Esophagus (tissue), 2 donors: ENCODE measurements around the gene MYO7B. TPM values are rescaled to one million over a fixed set of nuclear protein-coding genes. Genes with fewer than 3 reads are reported as not detected.

Source experiments
- H3K27ac ChIP-seq, 2 donors: one replicate each; pipeline ENCODE4 v1.5.1; 2013; ENCODE audit warnings: low read depth in 2 of 2, mild to moderate bottlenecking in 2 of 2, inconsistent platforms in 1 of 2, low read length in 1 of 2, moderate library complexity in 1 of 2
- H3K27me3 ChIP-seq, 2 donors: one replicate each; pipeline ENCODE4 v1.6.1; 2013; ENCODE audit warnings: low read length in 2 of 2, control low read depth in 1 of 2, mild to moderate bottlenecking in 1 of 2; ENCODE audit not compliant: insufficient read depth in 2 of 2, control insufficient read depth in 1 of 2
- H3K36me3 ChIP-seq, 2 donors: one replicate each; pipeline ENCODE4 v1.6.1; 2013; ENCODE audit warnings: low read length in 1 of 2; ENCODE audit not compliant: control insufficient read depth in 2 of 2, insufficient read depth in 2 of 2
- H3K4me1 ChIP-seq, 2 donors: one replicate each; pipeline ENCODE4 v1.6.1; 2013; ENCODE audit warnings: low read length in 1 of 2; ENCODE audit not compliant: control insufficient read depth in 2 of 2, insufficient read depth in 2 of 2
- H3K4me3 ChIP-seq, 2 donors: one replicate each; pipeline ENCODE4 v1.5.1; 2013; ENCODE audit warnings: low read length in 2 of 2, mild to moderate bottlenecking in 2 of 2, low read depth in 1 of 2, moderate library complexity in 1 of 2
- H3K9me3 ChIP-seq, 2 donors: one replicate each; pipeline ENCODE4 v1.6.1; 2013; ENCODE audit warnings: mild to moderate bottlenecking in 2 of 2, low read depth in 1 of 2, low read length in 1 of 2, moderate library complexity in 1 of 2; ENCODE audit not compliant: control insufficient read depth in 2 of 2, insufficient read depth in 1 of 2
- WGBS, 2 donors: extraction: QIAGEN DNeasy Blood & Tissue Kit; methylation state at CpG; one replicate each; pipeline ENCODE4 v1.1.7; 2013; 5-methylcytosine and 5-hydroxymethylcytosine counted together
- polyA plus RNA-seq, 2 donors: library from polyadenylated mRNA; stranded (reverse); fragments of 200-250 nt; gene quantifications; one replicate each; pipeline ENCODE4 v1.2.3, GENCODE V29; 2013
- donor health status: healthy with polysubstance abuse.
- donor health status: Bipolar disorder and iron deficiency.

MYO7B gene
- polyA plus RNA-seq, 2 donors = 0.09 to 0.20 TPM

DNA sequence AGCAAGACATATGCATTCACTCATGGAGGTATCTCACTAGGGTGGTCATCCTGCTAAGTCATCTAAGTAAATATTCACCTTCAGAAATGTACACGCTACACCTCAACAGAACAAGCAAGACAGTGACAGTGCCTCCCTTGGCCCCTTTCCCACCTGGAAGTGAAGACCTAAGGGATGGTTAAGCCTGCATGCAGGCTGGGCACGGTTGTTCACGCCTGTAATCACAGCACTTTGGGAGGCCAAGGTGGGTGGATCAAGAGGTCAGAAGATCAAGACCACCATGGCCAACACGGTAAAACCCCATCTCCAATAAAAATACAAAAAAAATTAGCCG is 135.4 kb downstream of the MYO7B start:
- Histone ChIP-seq H3K4me1 (peaks cover 2 to 5% of the 10 kb centered on the region in 2 donors), H3K27me3 (no peaks in the 10 kb centered on the region), H3K9me3 (no peaks in the 10 kb centered on the region), H3K36me3 (no peaks in the 10 kb centered on the region), H3K4me3 (no peak overlapping the region), H3K27ac (peak overlapping the region in 1 of 2 donors; percentile 31)
- WGBS, 2 donors = 70 to 75% methylated on average over 5 of the region's 5 CpGs

GRCh38 chr2:127671557-127672302 is 136.2 kb downstream of the MYO7B start:
- Histone ChIP-seq H3K27ac (peak overlapping the region; percentile 32 to 45), H3K27me3 (no peaks in the 10 kb centered on the region), H3K4me3 (peak overlapping the region in 1 of 2 donors; percentile 5), H3K9me3 (no peaks in the 10 kb centered on the region), H3K36me3 (no peaks in the 10 kb centered on the region), H3K4me1 (peaks cover 2 to 5% of the 10 kb centered on the region in 2 donors)
- WGBS, 2 donors = 73 to 78% methylated on average over 14 of the region's 14 CpGs

- H3K4me1 ChIP-seq = peaks cover 2 to 5% of the 10 kb centered on the region in 2 donors
- peak overlapping the region in 1 of 2 donors; percentile 47 for H3K4me3 ChIP-seq
- no peaks in the 10 kb centered on the region for H3K9me3 ChIP-seq
- H3K27ac ChIP-seq = peak overlapping the region; percentile 79 to 84
- WGBS, 2 donors = 65 to 70% methylated on average over 20 of the region's 20 CpGs
- H3K27me3 ChIP-seq = no peaks in the 10 kb centered on the region
- no peaks in the 10 kb centered on the region for H3K36me3 ChIP-seq
These were observed 137.1 kb downstream of the MYO7B start for GRCh38 chr2:127672341-127673224.

GRCh38 chr2:127673291-127674069 is 138.0 kb downstream of the MYO7B start:
- H3K27me3 ChIP-seq = no peaks in the 10 kb centered on the region
- H3K9me3 ChIP-seq = no peaks in the 10 kb centered on the region
- 68 to 75% methylated on average over 17 of the region's 17 CpGs for WGBS, 2 donors
- no peaks in the 10 kb centered on the region for H3K36me3 ChIP-seq
- H3K4me3 ChIP-seq = peak overlapping the region; percentile 47 to 56
- H3K27ac ChIP-seq = peak overlapping the region; percentile 79 to 84
- peaks cover 2 to 5% of the 10 kb centered on the region in 2 donors for H3K4me1 ChIP-seq

DNA sequence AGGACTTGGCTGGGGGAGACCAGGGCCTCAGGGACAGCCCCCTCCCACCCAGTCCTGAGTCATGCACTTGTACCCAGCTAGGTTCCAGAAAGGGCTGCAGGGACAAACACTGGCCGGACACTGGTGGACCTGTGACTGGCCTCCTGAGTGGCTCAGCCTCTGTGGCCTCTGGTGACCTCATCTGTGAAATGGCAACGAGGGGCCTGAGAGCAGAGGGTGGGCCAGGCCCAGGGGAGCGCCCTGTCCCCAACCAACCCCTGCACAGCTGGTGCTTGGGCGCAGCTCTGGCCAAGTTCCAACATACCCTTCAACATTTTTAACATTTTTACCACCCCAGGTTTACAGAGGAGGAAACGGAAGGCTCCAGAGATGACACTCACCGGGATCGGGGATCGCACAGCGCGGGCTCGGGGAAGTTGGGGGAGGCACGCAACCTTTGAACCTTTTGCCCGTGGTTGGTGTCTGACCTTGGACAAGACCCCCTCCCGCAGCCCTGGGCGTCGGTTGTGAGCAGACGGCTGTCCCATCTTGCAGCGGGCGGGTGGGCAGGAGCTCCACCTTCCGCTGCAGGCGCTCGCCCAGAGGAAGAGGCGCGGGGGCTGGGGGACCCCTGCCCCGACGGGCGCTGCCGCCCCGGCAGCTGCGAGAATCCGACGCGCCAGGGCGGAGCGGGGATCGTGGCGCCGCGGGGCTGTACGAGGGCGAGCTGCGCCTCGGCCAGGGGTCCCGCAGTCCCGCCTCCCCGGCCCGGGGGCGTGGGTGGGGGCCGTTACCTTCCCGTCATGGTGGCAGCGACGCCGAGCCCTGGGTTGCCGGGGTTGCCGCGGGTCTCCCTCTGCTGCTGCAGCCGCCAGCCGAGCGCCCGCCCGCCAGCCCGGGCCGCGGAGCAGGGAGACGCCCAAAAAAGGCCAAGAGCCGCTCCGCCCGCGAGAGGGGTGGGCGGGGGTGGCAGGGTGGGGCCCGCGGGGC is 139.0 kb downstream of the MYO7B start:
- no peaks in the 10 kb centered on the region for H3K36me3 ChIP-seq
- H3K4me3 ChIP-seq = peak overlapping the region; percentile 47 to 56
- no peaks in the 10 kb centered on the region for H3K9me3 ChIP-seq
- H3K4me1 ChIP-seq = peaks cover 2 to 5% of the 10 kb centered on the region in 2 donors
- H3K27ac ChIP-seq = peak overlapping the region; percentile 79 to 84
- H3K27me3 ChIP-seq = no peaks in the 10 kb centered on the region
- 5 to 6% methylated on average over 68 to 72 of the region's 72 CpGs for WGBS, 2 donors

- H3K4me1 ChIP-seq = peaks cover 2 to 5% of the 10 kb centered on the region in 2 donors
- H3K9me3 ChIP-seq = no peaks in the 10 kb centered on the region
- H3K36me3 ChIP-seq = no peaks in the 10 kb centered on the region
- H3K27me3 ChIP-seq = no peaks in the 10 kb centered on the region
- peak within 1 kb of the TSS; percentile 47 to 56 for H3K4me3 ChIP-seq
- 5% methylated on average over 43 to 56 of the region's 56 CpGs for WGBS, 2 donors
- H3K27ac ChIP-seq = peak within 1 kb of the TSS; percentile 84
These were observed 140.1 kb downstream of the MYO7B start, which contains the start of gene LIMS2 for GRCh38 chr2:127675331-127676261. Gene LIMS2 (minus strand): TSS chr2:127675530. CDS start chr2:127675024, 506 bp downstream.

- Histone ChIP-seq H3K36me3 (no peaks in the 10 kb centered on the region), H3K9me3 (no peaks in the 10 kb centered on the region), H3K27me3 (no peaks in the 10 kb centered on the region), H3K4me1 (peaks cover 0 to 5% of the 10 kb centered on the region in 2 donors), H3K4me3 (no peak overlapping the region), H3K27ac (no peak overlapping the region)
- WGBS, 2 donors = 79 to 91% methylated on average over 2 of the region's 2 CpGs
These were observed 141.4 kb downstream of the MYO7B start for GRCh38 chr2:127676906-127677305.

- 75 to 83% methylated on average over 10 of the region's 10 CpGs for whole genome bisulfite sequencing, 2 donors
- Histone ChIP-seq H3K27me3 (no peaks in the 10 kb centered on the region), H3K9me3 (no peaks in the 10 kb centered on the region), H3K36me3 (no peaks in the 10 kb centered on the region), H3K4me3 (no peak overlapping the region), H3K4me1 (no peaks in the 10 kb centered on the region), H3K27ac (no peak overlapping the region)
These were observed 143.0 kb downstream of the MYO7B start for GRCh38 chr2:127678531-127678930.
